COLO668 (cell line): ENCODE results near the gene GAS2.

ENCODE experiments used
- DNase-seq: peaks from one replicate; lab custom pipeline; 2025; ENCODE audit not compliant: unreplicated experiment; lab: John Stamatoyannopoulos, UW

GAS2 gene

DNA sequence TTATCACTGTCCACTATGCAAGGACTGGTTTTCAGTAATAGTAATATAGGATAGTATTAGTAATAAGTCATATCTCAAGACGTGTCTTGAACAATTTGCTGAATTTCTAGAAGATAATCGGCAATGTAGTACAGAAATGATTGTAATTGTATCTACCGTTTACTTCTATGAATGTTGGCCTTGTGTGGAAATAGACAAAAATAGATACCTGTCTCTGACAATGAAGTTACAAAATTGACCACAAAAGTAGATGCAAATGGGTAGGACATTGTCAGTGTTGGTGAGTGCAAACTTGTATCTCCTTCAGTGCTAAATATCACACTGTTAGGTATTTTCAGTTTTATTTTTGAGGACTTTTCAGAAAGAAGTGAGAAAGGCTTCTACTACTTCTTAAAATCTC is 120.1 kb downstream of the GAS2 start:
- no peak for DNase-seq

DNA sequence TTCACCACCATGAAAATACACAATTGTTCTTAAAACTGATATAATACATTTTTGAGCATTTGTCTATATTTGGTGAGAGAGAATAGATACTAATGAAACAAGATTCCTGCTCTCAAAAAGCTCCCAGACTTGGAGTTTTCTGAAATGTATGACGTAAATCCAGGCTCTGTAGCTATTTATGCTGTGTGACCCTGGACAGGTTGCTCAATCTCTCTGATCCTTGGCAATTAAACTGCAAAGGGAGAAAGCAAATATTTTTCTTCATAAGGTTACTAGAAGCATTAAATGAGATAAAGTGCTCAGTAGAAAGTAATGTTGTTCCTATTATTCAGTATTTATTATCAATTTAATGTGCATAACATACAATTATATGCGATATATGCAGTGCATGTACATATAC is 120.6 kb downstream of the GAS2 start:
- DNase-seq, result no peak

DNA sequence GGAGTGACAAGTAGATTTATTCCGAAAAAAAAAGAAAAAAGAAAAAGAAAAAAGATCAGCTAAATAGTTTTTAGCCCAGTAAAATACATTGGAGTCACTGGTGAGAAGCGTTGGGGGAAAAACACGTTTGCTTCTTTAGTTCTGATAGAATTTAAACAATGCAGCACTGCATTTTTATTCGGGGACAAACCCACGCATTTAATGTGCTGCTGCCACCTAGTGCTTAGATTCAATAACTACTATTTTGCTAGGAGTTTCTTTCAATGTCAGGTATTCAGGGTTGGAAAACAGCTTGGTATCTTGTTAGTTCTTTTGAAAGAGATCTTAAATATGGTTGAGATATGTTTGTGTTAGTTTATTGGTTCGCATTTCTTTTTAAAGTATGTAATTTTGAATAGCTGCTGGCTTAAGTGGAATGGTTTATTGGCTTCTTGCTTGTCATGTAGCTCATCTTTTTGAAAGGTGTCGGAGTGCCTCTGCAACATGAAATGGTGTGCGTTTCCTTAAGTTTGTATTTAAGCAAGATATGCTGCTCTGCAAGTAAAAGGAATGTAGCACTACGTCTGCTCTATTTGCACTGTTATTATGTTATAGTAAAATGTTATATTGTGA is 121.2 kb downstream of the GAS2 start:
- peak; percentile 7 for DNase-seq

DNA sequence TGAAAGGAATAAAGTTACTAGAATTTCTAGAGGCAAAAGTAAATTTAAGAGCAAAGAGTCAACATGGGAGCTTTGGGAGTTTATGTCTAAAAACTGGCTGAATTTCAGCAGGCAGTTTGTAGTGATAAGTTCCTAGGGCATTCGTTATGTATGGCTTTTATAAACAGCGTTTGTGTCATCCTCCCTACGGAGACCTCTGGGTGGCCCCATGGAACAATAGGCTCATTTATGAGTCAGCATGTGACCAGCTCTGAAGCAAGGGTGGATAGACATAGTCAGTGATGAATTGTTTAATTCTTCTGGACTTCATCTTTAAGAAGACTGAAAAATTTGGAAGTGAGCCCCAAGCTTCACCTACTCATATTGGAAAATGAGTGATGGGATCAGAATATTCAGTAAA is 126.1 kb downstream of the GAS2 start:
- DNase-seq, result peak; percentile 3

DNA sequence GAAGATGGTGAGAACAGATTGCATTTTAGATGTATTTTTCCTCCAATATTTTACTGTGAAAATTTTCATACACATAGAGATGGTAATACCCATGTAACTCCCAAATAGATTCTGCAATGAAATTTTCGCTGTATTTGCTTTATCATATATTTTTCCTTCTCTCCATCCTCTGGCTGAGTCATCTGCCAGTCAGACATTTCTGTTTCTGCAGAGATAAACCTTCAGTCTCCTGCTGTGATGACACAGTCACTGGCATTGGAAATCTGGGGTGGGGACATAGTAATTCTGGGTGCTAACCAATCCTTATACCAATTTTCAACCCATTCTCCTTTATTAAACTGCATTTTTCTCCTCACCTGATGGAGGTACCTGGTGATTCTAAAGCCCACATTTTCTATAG is 129.5 kb downstream of the GAS2 start:
- no peak for DNase-seq

DNA sequence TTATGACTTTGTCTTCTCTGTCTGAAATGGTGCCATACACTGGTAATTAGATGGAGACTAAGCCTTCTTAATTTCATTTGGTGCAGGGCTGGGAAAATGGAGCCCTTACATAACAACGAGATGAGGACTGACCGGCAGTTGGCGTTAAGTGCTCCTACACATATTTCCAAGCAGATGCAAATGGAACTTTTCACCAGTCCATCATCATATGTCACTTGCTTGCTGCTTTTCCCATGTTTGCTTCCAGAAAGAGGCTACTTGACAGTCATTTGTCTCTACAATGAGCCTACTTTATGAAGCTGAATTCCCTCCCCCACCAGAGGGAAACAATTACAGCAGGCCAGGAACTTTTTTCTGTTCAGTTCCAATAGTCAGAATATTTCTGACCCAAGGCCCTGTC is 130.6 kb downstream of the GAS2 start:
- no peak for DNase-seq

DNA sequence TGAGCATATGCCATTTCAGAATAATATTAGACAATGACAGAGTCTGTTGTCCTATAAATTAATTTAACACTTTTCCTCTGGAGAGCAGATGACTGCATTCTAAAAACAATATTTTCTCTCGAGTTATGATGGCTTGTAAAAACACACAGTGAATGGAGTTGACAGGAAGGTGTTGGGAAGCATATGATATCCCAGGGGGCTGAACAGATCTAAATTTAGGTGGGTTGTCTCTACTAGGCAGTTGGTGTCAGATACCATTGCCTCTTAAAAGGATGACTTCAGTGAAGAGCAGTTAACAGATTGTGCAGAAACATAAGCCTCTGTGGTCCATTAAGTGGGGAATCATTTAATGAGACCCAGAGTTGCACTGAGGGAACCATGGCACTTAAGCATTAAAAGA is 132.5 kb downstream of the GAS2 start:
- DNase-seq, result no peak

DNA sequence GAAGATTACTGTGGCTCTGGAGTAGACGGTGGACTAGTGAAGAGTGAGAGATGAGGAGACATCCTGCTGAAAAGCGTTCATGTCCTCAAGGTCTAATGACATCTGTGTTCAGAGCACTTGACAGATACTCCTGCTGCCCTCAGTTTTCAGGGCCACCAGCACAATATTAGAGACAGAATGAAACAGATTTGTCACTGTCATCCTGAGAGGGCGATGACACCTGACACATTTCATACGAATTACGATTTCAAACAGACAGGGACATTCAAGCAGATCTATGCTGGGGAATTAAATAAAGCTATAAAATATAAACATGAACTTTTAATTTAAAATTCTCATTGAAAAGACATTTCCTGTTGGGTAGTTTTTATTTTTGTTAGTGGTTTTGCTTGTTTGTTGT is 134.1 kb downstream of the GAS2 start:
- no peak for DNase-seq

DNA sequence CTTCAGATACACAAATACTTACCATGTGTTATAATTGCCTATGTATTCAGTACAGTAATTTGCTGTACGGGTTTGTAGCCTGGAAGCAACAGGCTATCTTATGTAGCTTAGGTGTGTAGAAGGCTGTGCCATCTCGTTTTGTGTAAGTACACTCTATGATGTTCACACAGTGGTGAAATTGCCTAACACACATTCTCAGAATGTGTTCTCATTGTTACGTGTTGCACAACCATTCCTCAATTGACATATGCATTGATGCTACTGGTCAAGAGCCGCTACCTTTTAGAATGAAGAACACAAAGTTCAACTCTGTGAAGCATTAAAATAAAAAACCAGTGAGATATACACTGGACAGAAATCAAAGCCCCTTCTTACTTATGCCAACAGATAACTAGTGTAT is 136.4 kb downstream of the GAS2 start:
- DNase-seq, result no peak

DNA sequence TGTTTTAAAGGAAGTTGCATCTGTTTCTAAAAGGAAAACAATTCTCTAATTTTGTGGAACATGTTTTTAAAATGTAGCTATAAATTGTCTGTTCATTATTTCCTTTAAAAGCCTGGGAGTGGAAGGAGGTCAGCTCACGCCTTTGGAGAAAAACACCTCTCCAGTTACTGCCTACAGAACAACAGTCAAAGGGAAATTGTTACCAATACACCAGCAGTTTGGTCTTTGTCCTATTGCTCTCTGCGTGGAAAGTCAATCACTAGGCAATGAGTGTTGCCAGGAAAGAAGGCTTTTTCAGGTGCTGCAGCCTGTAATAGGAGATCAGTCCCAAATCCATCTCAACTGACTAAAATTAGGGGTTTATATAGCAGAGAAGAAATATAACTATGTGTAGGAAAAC is 141.0 kb downstream of the GAS2 start:
- no peak for DNase-seq

DNA sequence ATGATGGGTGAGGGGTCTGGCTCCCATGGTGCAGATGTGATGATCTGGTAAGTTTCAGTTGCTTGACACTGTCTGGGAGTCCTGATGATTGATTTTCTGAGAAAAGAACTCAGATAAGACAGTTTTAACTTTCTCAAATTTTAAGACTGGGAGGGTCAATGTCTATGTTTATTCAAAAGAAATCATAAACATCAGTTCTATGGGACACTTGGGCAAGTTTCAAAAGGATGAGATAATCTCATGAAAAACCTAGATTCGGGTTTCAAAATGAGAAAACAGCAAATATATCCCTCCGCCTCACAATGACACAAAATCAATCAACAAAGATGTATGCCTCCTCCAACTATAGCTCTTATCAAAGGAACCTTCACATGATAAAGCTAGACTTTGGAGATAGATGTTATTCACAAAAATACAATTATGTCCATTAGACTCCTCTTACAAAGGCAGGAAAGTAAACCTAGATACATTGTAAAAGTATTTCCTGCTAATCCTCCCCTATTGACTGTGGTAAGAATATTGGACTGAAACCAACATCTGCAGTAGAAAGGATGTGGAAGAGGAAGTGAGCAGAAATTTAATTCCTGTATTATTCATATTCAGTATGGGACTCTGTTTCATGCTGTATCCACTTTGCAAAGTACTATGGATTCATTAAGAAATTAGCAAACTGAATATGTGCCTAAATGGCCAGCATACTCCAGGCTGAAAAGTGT is 141.6 kb downstream of the GAS2 start:
- no peak for DNase-seq

DNA sequence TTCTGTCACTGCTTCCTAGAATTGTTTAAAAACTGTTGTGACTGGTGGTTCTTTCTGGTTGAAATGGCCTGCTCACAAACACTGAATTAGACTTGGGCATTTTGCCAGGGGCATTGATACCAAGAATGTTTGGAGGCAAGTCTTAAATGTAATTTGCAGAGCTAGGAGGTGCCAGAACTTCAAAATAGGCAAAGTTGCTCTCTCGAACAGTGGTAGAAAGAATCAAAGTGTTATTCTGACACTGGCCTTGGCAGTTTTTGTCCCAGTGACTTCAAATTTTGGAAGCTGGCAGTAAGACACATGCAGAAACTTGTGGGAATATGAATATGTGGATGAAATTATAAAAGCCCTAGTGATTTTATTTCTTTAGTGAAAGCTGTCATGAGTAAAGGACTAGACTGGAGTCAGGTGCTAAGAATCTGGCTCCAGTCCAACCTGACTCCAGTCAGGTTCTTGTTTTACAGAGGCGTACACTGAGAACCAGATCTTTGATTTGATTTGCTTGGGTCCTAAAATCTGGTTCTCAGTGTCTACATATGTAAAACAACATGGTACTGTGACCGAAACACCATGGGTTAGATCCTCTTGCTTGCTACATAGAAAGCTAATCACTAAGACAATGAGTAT is 142.3 kb downstream of the GAS2 start:
- DNase-seq, result no peak

DNA sequence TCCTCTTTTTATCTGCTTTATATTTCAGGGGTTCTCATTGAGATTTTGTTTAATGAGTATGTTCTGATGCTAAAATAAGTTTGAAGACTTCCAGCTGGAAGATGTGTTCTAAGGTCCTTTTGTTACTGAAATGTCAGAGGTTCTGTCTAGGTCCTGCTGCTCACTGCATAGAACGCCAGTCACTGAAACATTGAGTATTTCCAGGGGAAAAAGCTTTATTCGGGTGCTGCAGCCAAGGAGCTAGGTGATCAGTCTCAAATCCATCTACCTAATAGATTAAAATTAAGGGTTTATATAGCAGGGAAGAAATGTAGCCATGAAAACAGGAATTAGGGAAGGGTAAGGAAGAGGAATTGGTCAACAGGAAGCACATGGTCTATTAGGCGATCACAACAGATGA is 143.5 kb downstream of the GAS2 start:
- DNase-seq, result no peak

DNA sequence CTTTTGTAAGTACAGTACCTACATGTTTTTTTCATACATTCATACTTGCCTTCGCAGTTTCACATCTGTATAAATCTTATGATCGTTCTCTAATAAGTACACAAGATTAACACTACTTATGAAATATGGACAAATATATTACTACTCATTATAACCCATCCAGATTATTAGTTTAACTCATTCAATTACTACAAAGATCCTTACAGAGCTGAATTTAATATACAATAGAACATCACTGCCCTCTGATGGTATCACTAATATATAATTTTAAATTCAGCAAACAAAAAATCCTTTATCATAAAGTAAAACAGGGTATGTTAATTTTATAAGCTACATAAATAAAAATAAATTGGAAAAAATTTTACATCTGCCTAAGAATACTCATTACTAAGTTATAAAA is 155.8 kb downstream of the GAS2 start:
- no peak for DNase-seq

DNA sequence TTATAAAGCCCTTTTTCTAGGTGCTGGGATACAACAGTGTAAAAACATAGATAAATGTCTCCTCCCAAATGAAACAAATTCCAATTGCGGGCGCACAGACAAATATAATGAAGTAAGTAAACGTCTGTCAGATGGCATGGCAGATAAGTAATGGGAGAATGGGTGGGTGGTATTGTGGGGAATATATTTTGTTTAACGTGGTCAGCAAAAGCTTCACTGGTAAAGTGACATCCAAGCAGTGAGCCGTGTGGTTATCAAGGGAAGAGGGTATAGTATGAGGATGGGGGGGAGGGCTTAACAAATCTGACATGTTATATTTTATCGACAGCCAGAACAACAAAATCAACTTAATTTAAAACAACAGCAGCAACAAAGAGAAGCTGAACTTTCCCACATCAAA is 162.0 kb downstream of the GAS2 start:
- DNase-seq, result no peak

DNA sequence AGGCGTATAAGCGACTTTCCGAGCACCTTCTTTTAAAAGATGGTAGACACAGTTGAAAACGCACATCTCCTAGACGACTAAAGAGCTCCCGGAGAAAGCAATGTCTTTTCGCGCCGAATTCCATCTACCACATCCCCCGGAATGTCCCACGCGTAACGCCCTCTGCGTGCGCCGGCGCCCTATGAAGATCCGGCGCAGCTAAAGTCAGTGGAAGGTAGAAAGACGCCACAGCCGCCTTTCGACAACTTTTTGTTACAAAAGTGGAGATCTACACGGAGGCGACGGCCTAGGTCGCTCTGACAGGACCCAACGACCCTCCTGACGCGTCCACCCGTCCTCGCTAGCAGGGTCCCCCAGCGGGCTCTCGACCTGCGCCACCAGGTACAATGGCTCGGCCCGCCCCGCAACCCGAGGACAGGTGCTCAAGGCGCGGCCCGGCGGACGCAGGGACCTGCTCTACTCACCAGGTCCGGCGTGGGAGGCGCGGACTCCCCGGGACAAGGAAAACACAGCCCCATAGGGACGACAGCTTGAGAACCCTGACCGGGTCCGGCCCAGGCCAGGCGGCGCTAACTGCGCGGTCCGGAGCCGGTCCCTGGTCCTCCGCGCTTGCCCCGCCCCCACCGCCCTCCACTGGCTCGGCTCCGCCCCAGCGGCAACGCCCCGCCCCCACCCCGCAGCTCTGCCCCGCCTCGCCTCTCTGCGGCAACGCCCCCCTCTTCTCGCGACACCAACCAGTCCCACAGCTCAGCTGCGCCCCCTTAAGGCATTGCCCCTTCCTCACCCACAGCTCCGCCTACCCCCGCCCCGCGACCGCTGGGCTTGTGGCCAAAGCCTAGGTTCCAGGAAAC is 163.0 kb downstream of the GAS2 start, which contains the start of gene SVIP:
TSS of gene SVIP (minus strand) at position 571 of the 851 bp plus-strand sequence. CDS start at position 518, 53 bp downstream.
- peak; percentile 98 for DNase-seq

DNA sequence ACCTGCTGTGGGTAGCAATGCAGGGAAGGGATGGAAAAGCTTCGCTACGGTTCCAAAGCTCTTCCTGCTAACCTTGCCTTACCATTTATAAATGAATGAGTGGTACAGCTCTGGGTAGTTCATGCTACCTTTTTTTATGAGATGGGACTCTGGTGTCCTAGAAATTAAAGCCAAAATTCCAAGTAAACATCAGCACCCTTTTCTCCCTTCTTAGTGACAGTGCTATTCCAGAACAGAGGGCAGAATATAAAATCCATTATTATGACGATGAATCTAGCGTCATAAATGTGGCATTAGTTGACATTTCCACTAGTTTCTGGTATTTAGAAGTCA is 163.6 kb downstream of the GAS2 start:
- no peak for DNase-seq

DNA sequence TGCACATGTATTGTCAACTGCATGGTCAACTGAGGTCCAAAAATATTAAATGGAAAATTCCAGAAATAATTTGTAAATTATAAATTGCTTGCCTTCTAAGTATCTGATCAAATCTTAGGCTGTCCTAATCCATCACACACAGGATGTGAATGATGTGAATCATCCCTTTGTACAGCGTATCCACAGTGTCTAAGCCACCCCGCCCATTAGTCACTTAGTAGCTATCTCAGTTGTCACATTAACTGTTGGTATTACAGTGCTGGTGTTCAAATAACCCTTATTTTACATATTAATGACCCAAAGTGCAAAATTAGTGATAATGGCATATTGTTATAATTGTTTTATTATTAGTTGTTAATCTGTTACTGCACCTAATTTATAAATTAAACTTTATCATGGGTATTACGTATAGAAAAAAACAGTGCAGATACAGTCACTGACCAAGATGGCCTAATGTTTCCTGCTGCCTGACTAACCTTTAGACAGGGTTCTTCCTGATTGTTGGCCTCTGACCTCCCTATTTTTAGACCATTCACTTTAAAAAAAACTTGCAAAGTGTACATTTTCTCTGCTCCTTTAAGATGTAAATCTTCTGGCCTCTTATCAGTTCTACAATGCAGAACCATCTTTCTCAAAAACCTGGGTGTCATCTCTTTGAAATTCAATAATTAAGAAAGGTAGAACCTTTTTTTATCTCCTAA is 166.1 kb downstream of the GAS2 start:
- DNase-seq, result no peak

DNA sequence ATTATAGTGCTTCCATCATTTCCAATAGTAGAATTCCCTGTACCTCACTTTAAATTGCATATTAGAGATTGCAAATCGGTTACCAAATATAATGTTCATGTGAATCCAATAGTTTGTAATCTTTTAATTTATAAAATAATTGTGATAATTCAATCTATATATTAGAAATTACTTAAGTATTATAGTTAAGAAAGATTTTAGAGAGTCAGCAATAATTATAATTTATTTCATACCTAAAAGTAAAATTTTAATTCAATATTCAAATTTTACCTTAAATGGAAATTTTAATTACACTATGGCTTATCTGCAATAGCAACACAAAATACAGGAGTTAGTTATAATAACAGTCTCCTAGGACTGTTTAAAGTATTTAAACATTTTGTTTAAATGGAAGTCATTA is 180.3 kb downstream of the GAS2 start:
- DNase-seq, result no peak

DNA sequence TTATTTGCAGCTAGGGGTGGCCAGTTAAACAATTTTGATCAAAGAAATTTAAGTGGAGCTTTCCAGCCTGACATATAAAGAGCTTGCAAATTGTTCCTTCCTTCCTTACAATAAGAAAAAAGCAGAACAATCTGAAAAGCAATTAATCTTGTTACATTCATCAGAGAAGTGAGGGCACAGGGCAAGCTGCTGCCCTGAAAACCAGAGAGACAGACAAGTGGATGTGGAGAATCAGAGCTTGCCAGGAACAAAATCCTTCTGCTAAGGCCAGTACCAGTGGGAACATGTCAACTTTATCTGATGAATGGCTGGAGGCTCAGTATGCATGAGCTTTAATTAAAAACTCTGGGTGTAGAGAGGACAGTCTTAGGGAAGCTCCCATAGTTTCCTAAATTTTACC is 185.1 kb downstream of the GAS2 start:
- no peak for DNase-seq

DNA sequence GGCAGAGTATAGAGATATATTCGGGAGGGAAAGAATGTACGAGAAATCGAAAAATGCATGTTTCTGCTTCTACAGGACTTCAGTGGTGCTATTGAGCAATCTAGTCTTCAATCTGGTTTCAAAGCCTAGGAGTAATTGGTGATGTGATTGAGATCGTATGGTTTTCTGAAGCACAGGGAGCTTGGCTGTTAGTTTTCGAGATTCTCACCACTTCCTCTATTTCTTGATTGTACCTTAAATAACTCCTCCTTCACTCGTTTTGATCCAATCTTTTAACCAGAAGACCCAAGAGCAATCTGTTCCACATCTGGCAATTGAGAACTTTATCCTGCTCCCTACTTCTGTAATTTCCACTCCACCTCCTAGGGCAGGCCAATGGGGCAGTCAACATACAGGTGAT is 193.3 kb downstream of the GAS2 start:
- DNase-seq, result no peak
